ENCODE measurements around the gene TECTB.

TECTB gene

GRCh38 chr10:112352044-112352443, 68.8 kb downstream of the TECTB start:
- Histone ChIP-seq H3K36me3 (ENCODE audit: control insufficient read depth in 2 of 2, insufficient read depth in 1 of 2, low read length in 2 of 2) (no peaks in the 10 kb centered on the region), H3K4me3 (ENCODE audit: low read depth, low read length) (no peak overlapping the region), H3K9me3 (ENCODE audit: control insufficient read depth, insufficient read depth, low read depth, low read length) (no peaks in the 10 kb centered on the region), H3K4me1 (ENCODE audit: control insufficient read depth, insufficient read depth, low read length) (no peaks in the 10 kb centered on the region), H3K27ac (ENCODE audit: extremely low read depth, low read depth, low read length) (no peak overlapping the region)
- TF ChIP-seq GLI2 (tag by site-specific recombination; IDR thresholded peaks at IDR 0.05; ENCODE audit: borderline replicate concordance, low read depth) (no peak), ZNF248 (tag by site-specific recombination; IDR thresholded peaks at IDR 0.05) (no peak), ZNF23 (tag by site-specific recombination; IDR thresholded peaks at IDR 0.05; ENCODE audit: borderline replicate concordance) (no peak), HOXD13 (CRISPR knock-in tag; IDR thresholded peaks at IDR 0.05; ENCODE audit: borderline replicate concordance) (no peak), KLF9 (tag by site-specific recombination; IDR thresholded peaks at IDR 0.05; ENCODE audit: low read depth) (no peak)
- TF ChIP-seq, protein P1, sequence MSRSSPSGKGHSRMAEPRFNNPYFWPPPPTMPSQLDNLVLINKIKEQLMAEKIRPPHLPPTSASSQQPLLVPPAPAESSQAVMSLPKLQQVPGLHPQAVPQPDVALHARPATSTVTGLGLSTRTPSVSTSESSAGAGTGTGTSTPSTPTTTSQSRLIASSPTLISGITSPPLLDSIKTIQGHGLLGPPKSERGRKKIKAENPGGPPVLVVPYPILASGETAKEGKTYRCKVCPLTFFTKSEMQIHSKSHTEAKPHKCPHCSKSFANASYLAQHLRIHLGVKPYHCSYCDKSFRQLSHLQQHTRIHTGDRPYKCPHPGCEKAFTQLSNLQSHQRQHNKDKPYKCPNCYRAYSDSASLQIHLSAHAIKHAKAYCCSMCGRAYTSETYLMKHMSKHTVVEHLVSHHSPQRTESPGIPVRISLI (tag by site-specific recombination; IDR thresholded peaks at IDR 0.05): no peak
- POLR2A ChIA-PET: no interaction called here
- CTCF ChIA-PET: no interaction called here

DNA sequence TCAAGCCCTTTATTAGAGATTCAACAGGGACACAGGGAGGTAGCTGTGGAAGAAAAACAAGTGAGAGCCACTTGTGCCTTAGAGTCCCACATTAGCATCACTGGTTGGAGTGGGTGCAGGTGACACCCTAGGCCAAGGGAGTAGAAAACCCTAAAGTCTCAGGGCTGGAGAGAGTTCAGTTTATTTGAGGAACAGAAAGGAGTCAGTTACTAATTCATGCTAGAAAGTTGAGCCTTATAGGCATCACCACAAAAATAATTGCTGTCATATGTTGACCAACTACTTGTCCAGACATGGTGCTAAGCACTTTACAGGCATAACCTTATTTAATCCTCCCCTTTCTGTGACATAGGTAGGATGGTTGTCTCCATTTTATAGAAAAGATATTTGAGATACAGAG, 69.8 kb downstream of the TECTB start:
- POLR2A ChIA-PET: no interaction called here
- TF ChIP-seq TRIM28 (IDR thresholded peaks at IDR 0.05; ENCODE audit: borderline replicate concordance, low read length) (no peak), TCF7L2 (IDR thresholded peaks at IDR 0.05; ENCODE audit: borderline replicate concordance, low read depth, low read length) (no peak), ZNF24 (tag by site-specific recombination; IDR thresholded peaks at IDR 0.05) (no peak), ZNF214 (tag by site-specific recombination; IDR thresholded peaks at IDR 0.05; ENCODE audit: borderline replicate concordance) (no peak), ZNF658 (tag by site-specific recombination; IDR thresholded peaks at IDR 0.05) (no peak), ZNF169 (tag by site-specific recombination; IDR thresholded peaks at IDR 0.05) (no peak), SCRT2 (tag by site-specific recombination; IDR thresholded peaks at IDR 0.05) (no peak), ZNF248 (tag by site-specific recombination; IDR thresholded peaks at IDR 0.05) (no peak), MYNN (tag by site-specific recombination; IDR thresholded peaks at IDR 0.05; ENCODE audit: borderline replicate concordance) (no peak), ZNF560 (tag by site-specific recombination; IDR thresholded peaks at IDR 0.05; ENCODE audit: borderline replicate concordance) (no peak)
- TF ChIP-seq, protein P2, sequence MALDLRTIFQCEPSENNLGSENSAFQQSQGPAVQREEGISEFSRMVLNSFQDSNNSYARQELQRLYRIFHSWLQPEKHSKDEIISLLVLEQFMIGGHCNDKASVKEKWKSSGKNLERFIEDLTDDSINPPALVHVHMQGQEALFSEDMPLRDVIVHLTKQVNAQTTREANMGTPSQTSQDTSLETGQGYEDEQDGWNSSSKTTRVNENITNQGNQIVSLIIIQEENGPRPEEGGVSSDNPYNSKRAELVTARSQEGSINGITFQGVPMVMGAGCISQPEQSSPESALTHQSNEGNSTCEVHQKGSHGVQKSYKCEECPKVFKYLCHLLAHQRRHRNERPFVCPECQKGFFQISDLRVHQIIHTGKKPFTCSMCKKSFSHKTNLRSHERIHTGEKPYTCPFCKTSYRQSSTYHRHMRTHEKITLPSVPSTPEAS (tag by site-specific recombination; IDR thresholded peaks at IDR 0.05): no peak

More for the DNA sequence above, 69.8 kb downstream of the TECTB start:
- Histone ChIP-seq H3K36me3 (ENCODE audit: control insufficient read depth in 2 of 2, insufficient read depth in 1 of 2, low read length in 2 of 2) (no peaks in the 10 kb centered on the region), H3K4me1 (ENCODE audit: control insufficient read depth, insufficient read depth, low read length) (no peaks in the 10 kb centered on the region), H3K27ac (ENCODE audit: extremely low read depth, low read depth, low read length) (no peak overlapping the region), H3K4me3 (ENCODE audit: low read depth, low read length) (no peak overlapping the region), H3K9me3 (ENCODE audit: control insufficient read depth, insufficient read depth, low read depth, low read length) (no peaks in the 10 kb centered on the region)
- CTCF ChIA-PET: no interaction called here

All from HEK293 (cell line).